ENCODE data around the gene ZNF740.

The ZNF740 gene

DNA sequence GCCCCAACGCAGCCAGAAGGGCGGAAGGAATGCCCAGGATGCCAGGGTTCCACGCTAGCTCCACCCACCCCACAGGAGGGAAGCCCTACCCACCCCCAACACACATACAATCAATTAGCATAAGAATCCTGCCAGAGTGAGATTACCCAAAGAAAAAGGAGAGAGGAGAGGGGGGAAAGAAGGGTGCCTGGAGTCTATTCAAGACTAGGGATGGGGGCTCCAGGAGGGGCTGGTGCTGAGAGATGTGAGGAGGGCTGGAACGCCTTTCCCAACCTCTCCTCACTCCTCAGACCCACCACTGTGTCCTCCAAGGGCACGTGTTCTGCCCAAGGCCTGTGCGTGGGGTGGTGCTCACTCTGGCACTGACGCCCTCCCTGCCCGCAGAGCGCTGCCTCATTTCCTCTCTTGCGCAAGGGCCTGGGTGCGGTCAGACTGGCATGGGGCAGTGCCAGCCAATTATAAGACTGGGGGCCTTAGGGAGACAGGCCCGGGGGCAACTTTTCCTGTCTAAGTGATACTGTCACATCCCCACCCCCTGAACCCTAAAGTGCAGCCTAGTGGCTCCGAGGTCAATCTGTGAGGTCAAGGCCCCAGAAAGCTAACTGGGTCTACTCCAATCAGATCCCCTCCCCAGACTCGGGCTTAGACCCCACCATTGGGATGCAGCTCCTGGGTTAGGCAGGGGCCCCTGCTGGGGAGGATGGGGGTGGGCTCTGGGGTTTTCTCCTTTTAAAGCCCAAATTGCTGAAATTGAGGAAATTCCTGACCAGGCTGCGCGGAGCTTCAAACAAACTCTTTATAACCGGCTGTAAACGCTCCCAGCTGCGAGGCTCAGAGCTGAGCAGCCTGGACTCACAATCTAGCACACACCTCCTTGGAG lies 36.8 kb downstream of the ZNF740 start:
- DNase-seq = peak; percentile 47

DNA sequence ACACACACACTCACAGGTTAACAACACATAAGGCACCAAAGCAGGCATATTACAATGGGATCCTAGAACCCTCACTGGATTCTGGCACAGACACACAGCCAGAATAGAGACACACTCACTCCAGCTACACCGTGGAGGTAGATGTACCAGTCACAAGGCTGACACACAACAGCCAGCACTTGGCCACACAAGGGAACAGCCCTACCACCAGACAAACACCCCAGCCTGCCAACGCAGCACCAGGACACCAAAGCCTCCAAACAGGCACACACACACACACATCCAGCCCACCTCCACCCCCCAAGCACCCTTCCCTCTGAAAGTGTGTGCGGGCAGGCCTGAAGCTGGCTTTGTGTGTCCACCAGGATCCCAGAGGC lies 37.4 kb downstream of the ZNF740 start:
- no peak for DNase-seq

DNA sequence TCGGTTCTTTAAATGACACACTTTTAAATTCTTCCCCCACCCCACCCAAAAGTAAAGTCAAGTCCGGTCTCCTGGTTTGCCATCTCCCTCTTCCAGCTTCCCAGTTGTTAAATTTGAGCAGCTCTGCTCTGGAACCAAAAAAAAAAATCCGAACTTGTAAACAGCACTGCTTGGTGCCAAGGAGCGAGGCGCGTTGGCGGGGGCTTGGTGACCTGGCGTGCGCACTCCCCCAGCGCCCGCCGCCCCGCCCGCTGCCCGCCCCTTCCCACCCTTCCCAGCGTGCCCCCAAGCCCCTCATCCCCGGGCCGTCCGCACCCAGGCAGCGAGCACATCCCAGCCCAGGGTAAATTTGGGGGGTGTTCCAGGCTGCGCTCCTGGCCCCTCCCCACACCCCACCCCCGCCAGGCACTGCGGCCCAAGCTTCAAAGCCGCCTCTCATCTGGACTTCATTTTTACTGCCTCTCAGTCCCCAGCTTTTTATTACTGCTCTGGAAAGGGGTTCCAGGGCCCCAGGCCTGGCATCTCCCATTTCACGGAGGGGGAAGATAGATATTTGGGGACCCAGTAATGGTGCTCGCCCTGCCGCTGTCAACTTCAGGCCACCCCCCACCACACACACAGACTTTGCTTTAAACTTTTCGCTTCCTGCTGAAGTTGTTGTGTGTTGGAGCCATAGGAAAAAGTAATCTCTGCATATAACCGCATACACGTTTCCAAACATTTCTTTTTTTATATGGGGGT lies 38.2 kb downstream of the ZNF740 start:
- no peak for DNase-seq

DNA sequence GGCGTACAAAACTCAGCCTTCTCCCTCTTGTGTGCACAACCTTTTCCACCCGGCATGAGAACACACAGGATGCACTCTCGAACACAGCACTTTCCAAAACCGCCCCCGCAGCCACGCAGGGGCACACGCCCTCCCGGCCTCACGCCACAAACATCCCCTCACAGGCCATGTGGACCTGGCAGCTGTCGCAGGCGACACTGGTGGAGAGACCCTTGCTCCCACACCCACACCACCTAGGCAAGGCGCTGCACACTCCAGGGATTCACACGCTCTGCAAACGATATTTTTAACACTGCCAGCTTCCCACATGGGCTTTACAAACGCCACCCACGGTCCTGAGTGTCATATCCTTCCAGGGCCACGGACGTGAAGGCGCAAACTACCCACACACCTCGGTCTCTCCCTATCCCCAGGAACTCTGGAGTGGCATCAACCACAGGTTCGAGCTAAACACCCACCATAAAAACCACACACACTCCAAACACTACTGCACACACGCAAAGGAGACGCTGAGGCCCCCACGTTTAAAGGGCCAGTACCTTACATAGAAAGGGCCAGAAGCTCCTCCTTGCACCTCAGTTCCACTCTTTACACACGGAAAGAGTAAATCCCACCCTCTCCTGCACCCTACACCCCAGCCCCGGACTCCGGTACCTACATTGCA lies 38.9 kb downstream of the ZNF740 start:
- DNase-seq = peak; percentile 42

DNA sequence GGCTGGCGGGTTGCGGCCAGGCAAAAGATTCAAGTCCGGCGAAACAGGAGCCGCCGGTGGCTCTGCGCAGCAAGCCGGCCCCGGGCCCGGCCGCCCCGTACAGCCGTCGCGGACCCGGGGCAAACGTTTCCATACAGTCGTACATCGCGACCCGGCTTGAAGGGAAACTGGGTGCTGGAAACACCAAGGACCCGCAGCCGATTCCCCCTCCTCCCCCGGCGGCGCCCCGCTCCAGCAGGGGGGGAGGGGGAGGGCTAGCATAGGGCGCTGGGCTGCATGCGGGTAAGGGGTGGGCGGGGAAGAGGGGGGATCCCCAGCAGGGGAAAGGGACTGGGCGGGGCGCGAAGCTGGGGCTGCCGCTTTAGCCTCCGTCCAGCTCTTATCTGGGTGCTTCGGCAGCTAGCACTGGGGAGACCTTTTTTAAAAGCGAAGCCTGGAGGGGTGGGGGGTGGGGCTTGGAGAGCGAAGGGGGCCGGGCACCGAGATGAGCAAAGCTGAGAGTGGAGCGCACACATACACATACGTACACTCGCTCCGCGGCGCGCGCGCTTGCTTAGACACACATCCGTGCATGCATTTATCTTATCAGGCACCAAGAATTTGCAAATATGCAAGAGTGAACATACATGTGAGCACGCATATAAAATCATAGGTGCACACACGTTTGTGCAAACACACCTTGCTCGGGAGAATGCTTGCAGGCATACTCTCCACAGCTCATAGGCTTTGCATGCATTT lies 39.6 kb downstream of the ZNF740 start:
- DNase-seq = peak; percentile 77

DNA sequence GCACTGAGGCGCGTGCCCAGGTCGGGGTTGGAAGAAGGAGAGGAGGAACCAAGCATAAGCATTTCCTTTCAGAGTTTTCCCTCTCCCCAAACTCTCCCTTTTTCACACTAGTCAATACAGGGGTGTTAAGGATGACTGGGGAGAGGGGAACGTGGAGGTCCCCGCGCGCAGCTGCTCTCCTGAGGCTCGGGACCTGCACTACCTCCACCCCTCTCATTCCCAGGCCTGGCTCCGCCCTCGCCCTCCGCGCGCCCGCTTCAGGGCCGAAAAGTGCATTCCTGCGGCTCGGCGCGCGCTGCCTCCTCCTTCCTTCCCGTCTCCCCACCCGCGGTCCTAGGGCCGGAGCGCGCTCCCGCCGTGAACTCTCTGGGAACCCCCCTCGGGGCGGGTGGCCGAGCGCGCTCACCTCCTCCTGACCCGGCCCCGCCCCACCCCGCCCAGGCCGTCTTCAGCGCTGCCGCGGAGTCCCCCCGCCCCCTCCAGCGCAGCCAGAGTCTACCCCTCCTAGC lies 40.2 kb downstream of the ZNF740 start:
- DNase-seq = peak; percentile 76

DNA sequence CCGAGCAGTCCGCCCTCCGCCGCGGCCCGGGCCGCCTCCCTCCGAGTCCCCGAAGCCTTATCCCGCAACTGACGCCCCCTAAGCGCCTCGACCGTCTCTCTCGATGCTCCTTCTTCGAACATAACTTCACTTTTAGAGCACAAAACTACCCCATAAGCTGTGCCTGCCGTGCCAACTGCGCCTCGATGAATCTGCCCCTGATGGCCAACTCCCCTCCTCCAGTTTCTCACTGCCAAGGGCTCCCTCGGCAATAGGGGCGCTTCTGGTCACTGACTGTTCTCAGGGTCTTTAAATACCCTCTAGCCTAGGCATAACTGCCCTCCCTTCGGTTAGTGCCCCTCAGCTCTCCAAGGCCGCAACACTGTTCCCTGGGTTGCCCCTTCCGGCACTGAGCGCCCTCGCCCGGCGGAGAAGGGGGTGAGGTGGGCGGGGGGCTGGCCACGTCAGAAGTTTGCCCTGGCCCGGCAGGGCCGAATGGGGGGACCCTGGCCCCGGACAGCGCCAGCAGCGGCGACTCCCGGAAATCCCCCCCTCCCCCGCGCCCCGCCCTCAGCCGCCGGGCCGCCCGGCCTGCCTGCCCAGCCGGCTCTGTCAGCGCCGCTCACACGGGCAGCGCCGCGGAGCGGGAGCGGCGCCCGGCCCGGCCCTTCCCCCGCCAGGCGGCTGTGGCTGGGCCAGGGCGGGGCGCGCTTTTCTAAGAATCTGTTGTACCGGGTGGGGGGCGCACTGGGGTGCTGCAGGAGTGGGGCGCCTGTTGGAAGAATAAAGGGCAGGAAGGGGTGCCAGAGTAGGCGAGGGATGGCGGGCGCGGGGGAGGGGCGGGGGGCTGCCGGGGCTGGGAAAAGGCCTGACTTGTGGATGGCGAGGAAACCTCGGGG lies 40.9 kb downstream of the ZNF740 start:
- peak; percentile 42 for DNase-seq

DNA sequence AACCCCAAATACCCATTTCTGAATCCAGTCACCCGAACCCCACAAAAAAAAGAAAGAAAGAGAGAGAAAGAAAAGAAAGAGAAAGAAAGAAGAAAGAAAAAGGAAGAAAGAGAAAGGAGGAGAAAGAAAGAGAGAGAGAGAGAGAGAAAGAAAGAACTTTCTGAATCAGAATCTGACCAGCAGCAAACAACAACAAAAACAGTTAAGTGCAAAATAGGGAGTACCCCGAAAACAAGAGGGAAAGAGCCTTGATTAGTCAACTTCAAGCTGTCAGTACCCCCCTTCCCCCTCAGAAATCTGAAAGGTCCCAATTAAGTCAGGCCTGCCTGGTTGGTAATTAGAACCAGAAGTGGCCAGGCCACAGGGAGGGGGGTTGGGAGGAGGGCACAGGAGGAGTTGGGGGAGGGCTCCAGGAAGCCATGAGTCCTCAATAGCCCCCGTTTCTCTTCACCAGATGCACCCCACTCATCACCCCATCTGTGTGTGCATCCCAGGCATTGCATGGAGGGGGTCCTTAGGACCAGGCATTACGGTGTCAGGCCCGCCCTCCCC lies 41.7 kb downstream of the ZNF740 start:
- DNase-seq = no peak

DNA sequence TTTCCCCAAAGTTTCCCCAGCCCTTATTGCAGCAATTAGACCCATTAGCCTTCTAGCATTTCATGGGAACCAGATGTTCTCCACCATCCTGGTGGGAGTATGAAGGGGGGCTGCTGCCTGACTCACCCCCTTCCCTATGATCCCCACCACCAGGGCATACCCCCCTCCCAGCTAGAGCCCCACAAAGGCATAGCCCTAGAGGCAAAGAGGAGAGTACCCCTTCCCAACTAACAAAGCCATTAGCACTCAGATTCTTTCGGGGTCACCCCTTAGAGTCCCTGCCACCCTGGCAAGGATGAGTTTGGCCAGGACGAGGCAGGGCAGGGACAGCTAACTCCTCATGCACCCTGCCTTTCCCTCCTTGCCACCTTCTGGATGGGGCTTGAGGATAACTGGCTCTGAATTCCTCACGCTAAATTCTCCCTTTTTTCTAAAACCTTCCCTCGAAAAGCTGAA lies 42.3 kb downstream of the ZNF740 start:
- no peak for DNase-seq

DNA sequence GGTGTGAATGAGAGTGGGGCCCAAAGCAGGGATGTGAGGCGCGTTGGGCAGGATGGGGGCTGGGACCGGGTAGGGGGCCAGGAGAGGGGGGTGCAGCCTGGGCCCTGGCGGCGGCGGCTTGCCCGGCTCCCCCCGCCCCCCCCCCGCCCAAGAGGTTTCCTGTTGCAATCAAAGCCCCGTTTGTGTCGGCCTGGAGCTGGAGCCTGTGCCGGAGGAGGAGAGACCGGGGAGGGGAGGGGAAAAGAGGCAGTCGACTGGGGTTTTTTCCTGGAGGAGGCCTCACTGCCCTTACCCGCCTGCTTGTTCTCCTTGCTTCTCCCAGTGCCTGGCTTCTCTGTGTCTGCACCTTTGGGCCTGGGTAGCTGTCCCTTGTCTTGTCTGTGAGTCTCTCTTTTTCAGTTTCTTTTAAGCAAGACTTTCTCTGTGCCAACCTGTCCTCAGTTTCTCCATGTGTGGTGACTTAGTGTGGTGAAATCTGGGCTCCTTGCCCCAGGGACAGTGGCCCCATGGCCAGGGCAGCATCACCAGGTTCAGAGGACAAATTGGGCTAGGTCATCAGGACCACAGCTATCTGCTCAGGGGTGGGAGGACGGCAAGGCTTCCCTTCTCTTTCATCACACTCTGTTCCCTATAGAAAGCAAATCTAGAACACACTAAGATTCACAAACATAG lies 43.0 kb downstream of the ZNF740 start:
- DNase-seq = no peak

DNA sequence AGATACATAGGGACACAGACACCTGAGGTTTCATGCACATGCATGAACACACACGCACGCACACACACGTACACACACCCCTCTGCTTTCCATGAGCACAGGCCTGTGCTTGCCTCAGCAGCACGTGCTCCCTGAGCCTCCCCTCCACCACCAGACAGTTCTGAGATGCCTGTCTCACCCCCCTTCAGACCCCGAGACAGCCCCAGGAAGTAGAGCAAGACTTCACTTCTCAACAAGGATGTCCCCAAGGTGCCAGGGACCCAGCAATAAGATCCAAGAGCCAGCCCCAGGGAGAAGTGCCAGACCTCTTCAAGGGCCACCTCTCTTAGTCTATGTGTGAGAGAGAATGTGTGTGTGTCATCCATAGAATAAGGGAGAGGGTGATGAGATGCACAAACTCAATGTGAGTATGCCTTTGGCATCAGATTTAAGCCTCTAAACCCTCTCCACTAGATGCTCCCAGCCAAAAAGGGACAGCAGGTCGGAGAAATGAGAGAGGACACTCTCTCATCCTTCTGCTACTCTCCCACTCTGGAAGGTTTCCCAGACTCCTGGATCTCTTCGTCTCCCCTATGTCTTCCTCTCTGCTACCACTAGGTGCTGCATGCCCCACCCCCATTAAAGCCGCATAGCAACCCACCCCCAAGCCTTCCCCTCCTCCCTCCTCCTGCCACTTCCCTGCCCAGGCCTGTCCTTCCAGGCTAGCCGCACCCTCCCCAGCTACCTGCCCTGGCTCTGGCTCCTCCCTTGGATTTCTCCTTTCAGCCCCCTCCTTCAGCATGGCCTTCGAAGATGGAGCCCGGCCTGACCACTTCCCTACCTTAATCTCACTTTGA lies 43.8 kb downstream of the ZNF740 start:
- no peak for DNase-seq

DNA sequence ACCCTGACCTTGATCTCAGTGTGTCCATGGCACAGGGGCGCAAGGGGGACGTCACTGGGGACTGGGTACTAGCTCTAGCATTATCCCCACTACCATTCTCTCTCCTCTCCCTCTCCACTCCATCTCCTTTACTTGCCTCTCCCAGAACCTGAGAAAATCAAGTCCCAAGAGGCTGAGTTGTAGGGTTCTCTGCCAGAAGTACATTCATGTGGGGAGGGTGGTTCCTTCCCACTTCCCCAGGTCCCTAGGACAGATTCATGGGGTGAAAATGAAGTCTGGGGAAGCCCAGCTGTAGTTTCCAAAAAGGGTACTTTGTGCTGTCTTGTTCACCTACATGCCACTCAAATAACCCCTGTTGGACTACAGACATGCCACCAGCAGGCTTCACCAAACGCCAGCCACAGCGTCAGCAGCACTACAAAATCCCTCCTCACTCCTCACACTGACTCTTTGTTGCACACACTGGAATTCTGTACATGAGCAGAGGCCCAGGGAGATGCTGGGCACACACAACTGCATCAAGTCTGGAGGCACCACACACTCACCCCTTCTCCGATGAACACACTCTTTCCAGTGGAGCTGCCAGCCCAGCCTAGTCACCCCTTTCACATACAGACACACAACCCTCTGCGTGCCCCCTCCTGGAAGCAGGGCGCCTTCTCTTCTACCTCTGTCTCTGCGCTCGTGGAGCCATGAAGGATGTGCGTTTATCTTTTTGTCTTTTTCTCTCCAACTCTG lies 44.5 kb downstream of the ZNF740 start:
- DNase-seq = no peak

DNA sequence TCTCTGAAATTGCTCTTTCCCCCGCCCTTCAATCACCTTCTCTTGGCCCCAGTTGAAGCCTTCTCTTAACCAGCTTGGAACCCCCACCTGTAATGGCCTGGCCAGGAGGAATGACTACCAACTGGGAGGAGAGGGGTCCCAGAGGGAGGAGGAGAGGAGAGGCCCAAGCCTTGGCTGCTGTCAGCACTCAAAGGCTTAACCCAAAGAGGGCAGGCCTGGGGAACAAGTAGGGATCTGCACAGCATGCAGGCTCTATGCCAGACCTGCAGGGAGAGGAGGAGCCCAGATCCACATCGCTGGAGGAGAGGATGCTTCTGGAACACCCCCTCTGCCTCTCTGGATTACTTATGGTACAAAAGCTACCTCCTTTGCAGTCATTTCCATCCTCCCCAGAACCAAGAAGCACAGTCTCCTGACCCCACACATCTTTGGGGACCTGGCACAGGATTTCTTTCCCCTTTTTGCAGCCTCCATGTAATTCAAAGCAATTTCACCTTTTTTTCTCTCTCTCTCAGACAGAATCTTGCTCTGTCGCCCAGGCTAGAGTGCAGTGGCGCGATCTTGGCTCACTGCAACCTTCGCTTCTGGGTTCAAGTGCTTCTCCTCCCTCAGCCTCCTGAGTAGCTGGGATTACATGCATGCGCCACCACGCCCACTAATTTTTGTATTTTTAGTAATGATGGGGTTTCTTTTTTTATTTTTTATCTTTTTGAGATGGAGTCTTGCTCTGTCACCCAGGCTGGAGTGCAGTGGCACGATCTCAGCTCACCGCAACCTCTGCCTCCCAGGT lies 45.3 kb downstream of the ZNF740 start:
- DNase-seq = no peak

DNA sequence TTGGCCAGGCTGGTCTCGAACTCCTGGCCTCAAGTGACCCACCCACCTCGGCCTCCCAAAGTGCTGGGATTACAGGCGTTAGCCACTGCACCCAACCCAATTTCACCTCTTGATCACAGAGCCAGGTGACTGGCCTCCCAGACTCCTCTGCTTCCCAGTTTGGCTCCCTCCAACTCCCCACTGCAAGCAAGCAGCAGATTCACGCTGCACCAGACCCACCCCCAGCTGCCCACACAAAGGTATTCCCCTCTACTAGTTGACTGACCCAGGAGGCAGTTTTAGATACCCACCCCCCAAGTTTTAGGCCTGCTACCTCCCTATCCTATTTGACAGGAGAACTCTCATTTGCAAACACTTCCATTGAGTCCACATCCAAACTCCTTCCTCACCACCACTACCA lies 46.3 kb downstream of the ZNF740 start:
- no peak for DNase-seq

DNA sequence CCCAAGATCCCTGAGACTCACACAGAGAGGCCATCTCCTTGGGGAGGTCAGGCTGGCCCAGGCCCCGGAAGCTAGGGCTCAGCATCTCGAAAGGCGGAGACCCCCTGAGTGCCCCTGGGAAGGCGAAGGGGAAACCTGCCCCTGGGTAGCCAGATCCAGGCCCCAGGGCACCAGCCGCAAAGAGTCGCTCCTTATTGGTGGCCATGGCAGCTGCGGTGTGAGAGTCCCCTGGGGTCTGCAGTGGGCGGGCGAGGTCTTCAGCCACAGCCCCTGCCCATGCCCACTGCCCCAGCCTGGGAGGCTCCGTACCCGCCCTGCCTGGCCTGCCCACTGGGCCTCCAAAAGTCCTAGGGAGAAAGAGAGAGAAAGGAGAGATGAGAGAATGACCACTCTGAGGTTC lies 46.8 kb downstream of the ZNF740 start:
- no peak for DNase-seq

DNA sequence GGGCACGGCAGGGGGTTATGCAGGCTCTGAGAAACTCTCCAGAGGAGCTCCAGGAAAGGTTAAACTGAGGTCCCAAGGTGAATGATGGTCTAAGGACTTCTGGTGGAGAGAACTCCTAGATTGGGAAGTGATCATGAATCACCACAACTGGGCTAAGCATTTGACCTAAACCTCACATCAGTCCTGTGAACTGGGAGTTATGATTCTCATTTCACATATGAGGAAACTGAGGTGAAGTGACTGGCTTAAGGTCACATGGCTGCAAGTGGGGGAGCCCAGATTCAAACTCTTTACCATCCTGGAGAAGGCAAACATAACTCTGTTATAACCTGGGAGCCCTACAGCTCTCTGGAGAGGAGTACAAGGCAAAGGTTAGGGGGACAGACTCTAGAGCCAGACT lies 47.3 kb downstream of the ZNF740 start:
- no peak for DNase-seq

DNA sequence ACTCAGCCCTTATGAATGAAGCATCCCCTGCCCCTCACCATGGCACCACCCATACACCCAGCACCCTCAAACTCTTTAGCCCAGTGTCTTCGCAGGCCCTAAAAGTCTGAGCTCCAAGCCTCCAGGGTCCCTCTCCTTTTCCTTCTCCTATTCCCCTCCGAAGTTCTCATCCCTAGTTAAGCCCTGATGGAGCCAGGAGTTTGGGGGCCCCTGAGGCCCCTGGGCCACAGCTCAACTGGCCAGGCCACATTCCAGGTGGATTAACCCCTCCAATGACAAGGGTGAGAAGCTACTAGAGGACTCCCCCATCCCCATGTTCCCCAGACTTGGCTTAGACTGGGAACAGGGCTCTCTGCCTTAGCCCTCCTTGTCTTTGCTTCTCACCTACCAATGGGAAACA lies 48.9 kb downstream of the ZNF740 start:
- no peak for DNase-seq
